GM12878 (cell line): ENCODE data around the gene TSHB. TPM values are rescaled to one million over a fixed set of nuclear protein-coding genes. Genes with fewer than 3 reads are reported as not detected.

Source experiments
- ATAC-seq: fragments of 200-7000 bp; cut with Tn5 transposase; 3 replicates; pipeline ENCODE4 v1.9.1; 2020; ENCODE audit warnings: mild to moderate bottlenecking, moderate library complexity
- BruUV-seq: library from RNA; stranded (reverse); fragments of 400-500 nt; replicated peaks from 2 replicates; lab custom pipeline; 2021; lab: Mats Ljungman, UMichigan
- CTCF ChIA-PET: fragments of 300-600 bp; sonication (Branson Sonifier 250); formaldehyde crosslinking; extraction: SDS; loops from one replicate; lab custom pipeline; 2021; ENCODE audit warnings: inconsistent platforms; lab: Yijun Ruan, JAX
- POLR2A ChIA-PET: fragments of 350-600 bp; formaldehyde crosslinking; extraction: SDS; loops from one replicate; lab custom pipeline; 2021; ENCODE audit warnings: inconsistent platforms; lab: Charles Lee
- RAD21 ChIA-PET: fragments of 300-600 bp; sonication (Branson Sonifier 250); formaldehyde crosslinking; loops from one replicate; lab custom pipeline; 2023; ENCODE audit warnings: antibody characterized with exemption; ENCODE audit not compliant: unreplicated experiment; lab: Charles Lee
- SMC1A ChIA-PET: fragments of 300-600 bp; sonication (Branson Sonifier 250); formaldehyde crosslinking; loops from one replicate; lab custom pipeline; 2023; ENCODE audit not compliant: unreplicated experiment, uncharacterized antibody; lab: Charles Lee
- DNase-seq: peaks from one replicate; pipeline ENCODE4 v3.0.0-alpha.2; 2011; ENCODE audit warnings: low read depth, low spot score
- FAIRE-seq: peaks from 3 replicates; lab custom pipeline; 2011; peaks lifted over from hg19 to GRCh38; lab: Jason Lieb, UNC
- H2AFZ ChIP-seq: 2 replicates; pipeline ENCODE4 v1.6.0; 2011; ENCODE audit warnings: low read depth, low read length, control low read depth; ENCODE audit not compliant: control insufficient read depth
- H3K27ac ChIP-seq: 2 replicates; pipeline ENCODE4 v1.5.1; 2011; ENCODE audit warnings: control low read depth; ENCODE audit not compliant: control insufficient read depth, insufficient read depth
- H3K27me3 ChIP-seq, 2 experiments: replicated peaks in 1 of 2; 2 replicates each; pipeline versions ENCODE4 v1.6.0 to v1.6.1; 2011; ENCODE audit warnings: low read length in 1 of 2; ENCODE audit not compliant: control insufficient read depth in 2 of 2, insufficient read depth in 2 of 2
- H3K36me3 ChIP-seq, 2 experiments: 2 replicates each; pipeline ENCODE4 v1.5.1; 2011; ENCODE audit warnings: low read length in 1 of 2; ENCODE audit not compliant: control insufficient read depth in 2 of 2, insufficient read depth in 2 of 2
- H3K4me1 ChIP-seq: 2 replicates; pipeline ENCODE4 v1.6.1; 2011; ENCODE audit warnings: mild to moderate bottlenecking, low read length, moderate library complexity, mixed read lengths; ENCODE audit not compliant: control insufficient read depth, insufficient read depth
- H3K4me2 ChIP-seq: 2 replicates; pipeline ENCODE4 v1.6.0; 2011; ENCODE audit warnings: control low read depth; ENCODE audit not compliant: control insufficient read depth, insufficient read depth
- H3K4me3 ChIP-seq: fragments of 200-600 bp; sonication (generic); 2 replicates; pipeline ENCODE4 v1.5.1; 2016
- H3K79me2 ChIP-seq: 2 replicates; pipeline ENCODE4 v1.6.0; 2011; ENCODE audit warnings: low read length; ENCODE audit not compliant: control insufficient read depth, insufficient read depth
- H3K9ac ChIP-seq: 2 replicates; pipeline ENCODE4 v1.8.0; 2011; ENCODE audit warnings: low read length, control low read depth, mixed read lengths; ENCODE audit not compliant: control insufficient read depth, insufficient read depth
- H3K9me3 ChIP-seq: replicated peaks from 3 replicates; pipeline ENCODE4 v1.5.1; 2011; ENCODE audit warnings: mild to moderate bottlenecking, low read length; ENCODE audit not compliant: control insufficient read depth, insufficient read depth
- H4K20me1 ChIP-seq: 2 replicates; pipeline ENCODE4 v1.6.0; 2011; ENCODE audit not compliant: control insufficient read depth, insufficient read depth
- ATF7 ChIP-seq: fragments of 450-650 bp; IDR thresholded peaks from 2 replicates; pipeline ENCODE4 v1.6.1; 2016; ENCODE audit warnings: low read depth, mild to moderate bottlenecking
- BACH1 ChIP-seq: fragments of 450-650 bp; IDR thresholded peaks from 2 replicates; pipeline ENCODE4 v1.6.1; 2017; ENCODE audit warnings: mild to moderate bottlenecking, borderline replicate concordance
- BRCA1 ChIP-seq: IDR thresholded peaks from 2 replicates; pipeline ENCODE4 v1.6.1; 2011; ENCODE audit warnings: low read depth, low read length, improper control_type of control experiment
- NBN ChIP-seq: fragments of 450-650 bp; IDR thresholded peaks from 2 replicates; pipeline ENCODE4 v1.6.1; 2016
- NR2C2 ChIP-seq: IDR thresholded peaks from 2 replicates; pipeline ENCODE4 v1.6.1; 2011; ENCODE audit warnings: borderline replicate concordance, low read depth; ENCODE audit not compliant: control insufficient read depth, insufficient read length
- NR2F1 ChIP-seq: fragments of 450-650 bp; conservative IDR thresholded peaks from 2 replicates; pipeline ENCODE4 v1.6.1; 2017; ENCODE audit warnings: mild to moderate bottlenecking
- RCOR1 ChIP-seq: conservative IDR thresholded peaks from 2 replicates; pipeline ENCODE4 v1.6.1; 2012; ENCODE audit warnings: low read depth, low read length, improper control_type of control experiment
- SIX5 ChIP-seq: IDR thresholded peaks from 2 replicates; pipeline ENCODE4 v1.6.1; 2011; ENCODE audit warnings: mild to moderate bottlenecking, low read depth, low read length, moderate library complexity; ENCODE audit not compliant: severe bottlenecking
- SMARCA5 ChIP-seq: fragments of 450-650 bp; IDR thresholded peaks from 2 replicates; pipeline ENCODE4 v1.6.1; 2017; ENCODE audit warnings: mild to moderate bottlenecking
- SPI1 ChIP-seq: IDR thresholded peaks from 2 replicates; pipeline ENCODE4 v1.6.1; 2011; ENCODE audit warnings: low read depth, mild to moderate bottlenecking, low read length, moderate library complexity, borderline replicate concordance; ENCODE audit not compliant: insufficient read depth
- STAT1 ChIP-seq: fragments of 450-650 bp; conservative IDR thresholded peaks from 2 replicates; pipeline ENCODE4 v1.6.1; 2014; ENCODE audit warnings: antibody characterized with exemption, mild to moderate bottlenecking
- ZNF207 ChIP-seq: fragments of 450-650 bp; IDR thresholded peaks from 2 replicates; pipeline ENCODE4 v1.6.1; 2014; ENCODE audit warnings: antibody characterized with exemption, mild to moderate bottlenecking, borderline replicate concordance
- WGBS: methylation state at CpG from one replicate; pipeline ENCODE4 v1.1.6; 2016; ENCODE audit warnings: low lambda C conversion rate; ENCODE audit not compliant: insufficient replicate concordance, insufficient coverage; ENCODE audit errors: missing lambda C conversion rate; 5-methylcytosine and 5-hydroxymethylcytosine counted together
- in situ Hi-C: fragments of 300-500 bp; cut with MboI; formaldehyde crosslinking; loops from 9 replicates; pipeline ENCODE4 v1.14.3; 2018; ENCODE audit warnings: mixed read lengths
- intact Hi-C: fragments of 100-400 bp; cut with micrococcal nuclease; formaldehyde crosslinking; loops from one replicate; pipeline ENCODE4 v1.14.2; 2022; ENCODE audit not compliant: unreplicated experiment
- polyA plus RNA-seq, 11 experiments: library from polyadenylated mRNA; depleted of rRNA in 4 of 11; unstranded in 6 of 11; stranded (reverse) in 5 of 11; fragments of >200 nt; fragmentation: Nextera tagmentation in 4 of 11; fragmentation: Illumina TruSeq in 1 of 11; extraction: Ambion mirVana in 4 of 11; extraction: Trizol in 1 of 11; gene quantifications; 1 replicate in 1 of 11; 2 replicates in 10 of 11; pipeline versions ENCODE4 v1.2.1 to v1.2.3, GENCODE V29; 2011 to 2016; ENCODE audit warnings: inconsistent platforms in 2 of 11, missing spikeins in 2 of 11, low read depth in 1 of 11
- total RNA-seq, 4 experiments: library from RNA; depleted of rRNA in 3 of 4; stranded (reverse); fragments of >200 nt in 3 of 4; fragmentation: Illumina TruSeq in 1 of 4; extraction: Trizol in 1 of 4; gene quantifications; 2 replicates each; pipeline versions ENCODE4 v1.2.1 to v1.2.3, GENCODE V29; 2013 to 2021
- TF ChIP-seq, protein P1 (sequence below): fragments of 450-650 bp; IDR thresholded peaks from 2 replicates; pipeline ENCODE4 v1.6.1; 2016; ENCODE audit warnings: mild to moderate bottlenecking
- TF ChIP-seq, protein P2 (sequence below): fragments of 450-650 bp; IDR thresholded peaks from 2 replicates; pipeline ENCODE4 v1.6.1; 2017; ENCODE audit warnings: borderline replicate concordance
- TF ChIP-seq, protein P3 (sequence below): IDR thresholded peaks from 2 replicates; pipeline ENCODE4 v1.6.1; 2011; ENCODE audit warnings: low read depth, low read length, improper control_type of control experiment, borderline replicate concordance
- TF ChIP-seq, protein P4 (sequence below): IDR thresholded peaks from 2 replicates; pipeline ENCODE4 v1.6.1; 2012; ENCODE audit warnings: low read depth, low read length, improper control_type of control experiment

TSHB gene
- total and polyA plus RNA-seq, 10 of the 15 experiments (the other 5 are each of a cell fraction or from before 2014, with no cell fraction given): not detected

DNA sequence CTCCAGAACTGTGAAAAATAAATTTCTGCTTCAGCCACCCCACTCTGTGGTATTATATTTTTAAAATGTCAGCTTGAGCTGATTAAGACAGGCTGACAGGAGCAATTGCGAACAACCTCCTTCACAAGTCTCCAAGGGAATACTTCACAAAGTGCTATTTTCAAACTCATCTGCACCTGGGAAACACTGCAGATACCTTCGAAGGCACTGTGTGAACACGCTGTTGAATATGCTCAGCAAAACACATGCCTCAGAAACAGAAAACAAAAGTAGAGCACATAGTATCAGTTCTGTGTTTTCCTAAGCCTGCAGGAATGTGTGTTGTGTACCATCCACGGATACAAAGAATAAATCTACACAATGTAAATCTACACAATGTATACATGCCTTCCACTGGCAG lies 49.1 kb downstream of the TSHB start:
- H3K4me3 ChIP-seq: no peak overlapping the region
- POLR2A ChIA-PET: interaction anchor here (0.9 to 1.8 kb wide), 2 partner anchors 9 to 11 kb away, joined by 4 read pairs; partner anchors contain the start of gene TSPAN2
- 51% methylated on average over 4 of the region's 4 CpGs for WGBS
- H3K9ac ChIP-seq: no peak overlapping the region
- no peak overlapping the region for H3K4me2 ChIP-seq
- H2AFZ ChIP-seq: no peak overlapping the region
- no peaks in the 10 kb centered on the region for H3K36me3 ChIP-seq
- H3K27me3 ChIP-seq: no peaks in the 10 kb centered on the region; a peak in 1 of 4 replicates
- CTCF ChIA-PET: interaction anchor here (1.1 to 1.8 kb wide), 4 partner anchors 9 to 33 kb away, joined by 5 to 11 read pairs (median 7); no protein-coding TSS in a partner anchor
- ATAC-seq (no peak), DNase-seq (no peak), FAIRE-seq (no peak)
- no peaks in the 10 kb centered on the region for H3K4me1 ChIP-seq
- SMC1A ChIA-PET: interaction anchor here (1.8 to 11.4 kb wide), 4 partner anchors 9 to 18 kb away, joined by 5 to 77 read pairs (median 11); no protein-coding TSS in a partner anchor
- BruUV-seq: no TSS peak
- H3K9me3 ChIP-seq: no peaks in the 10 kb centered on the region
- intact Hi-C loops (no loop called here), in situ Hi-C loops (no loop called here)
- H4K20me1 ChIP-seq: no peaks in the 10 kb centered on the region
- no peaks in the 10 kb centered on the region for H3K79me2 ChIP-seq
- no peak overlapping the region for H3K27ac ChIP-seq
- RAD21 ChIA-PET: interaction anchor here (1.2 to 1.3 kb wide), 2 partner anchors 9 to 26 kb away, joined by 4 read pairs; no protein-coding TSS in a partner anchor
- TF ChIP-seq SPI1 (no peak), NBN (no peak), RCOR1 (no peak), SIX5 (no peak), NR2C2 (no peak), ATF7 (no peak), ZNF207 (no peak), SMARCA5 (no peak), NR2F1 (no peak), STAT1 (no peak), BACH1 (no peak), BRCA1 (no peak)
- TF ChIP-seq, protein P1, sequence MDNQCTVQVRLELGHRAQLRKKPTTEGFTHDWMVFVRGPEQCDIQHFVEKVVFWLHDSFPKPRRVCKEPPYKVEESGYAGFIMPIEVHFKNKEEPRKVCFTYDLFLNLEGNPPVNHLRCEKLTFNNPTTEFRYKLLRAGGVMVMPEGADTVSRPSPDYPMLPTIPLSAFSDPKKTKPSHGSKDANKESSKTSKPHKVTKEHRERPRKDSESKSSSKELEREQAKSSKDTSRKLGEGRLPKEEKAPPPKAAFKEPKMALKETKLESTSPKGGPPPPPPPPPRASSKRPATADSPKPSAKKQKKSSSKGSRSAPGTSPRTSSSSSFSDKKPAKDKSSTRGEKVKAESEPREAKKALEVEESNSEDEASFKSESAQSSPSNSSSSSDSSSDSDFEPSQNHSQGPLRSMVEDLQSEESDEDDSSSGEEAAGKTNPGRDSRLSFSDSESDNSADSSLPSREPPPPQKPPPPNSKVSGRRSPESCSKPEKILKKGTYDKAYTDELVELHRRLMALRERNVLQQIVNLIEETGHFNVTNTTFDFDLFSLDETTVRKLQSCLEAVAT: no peak
- TF ChIP-seq, protein P2, sequence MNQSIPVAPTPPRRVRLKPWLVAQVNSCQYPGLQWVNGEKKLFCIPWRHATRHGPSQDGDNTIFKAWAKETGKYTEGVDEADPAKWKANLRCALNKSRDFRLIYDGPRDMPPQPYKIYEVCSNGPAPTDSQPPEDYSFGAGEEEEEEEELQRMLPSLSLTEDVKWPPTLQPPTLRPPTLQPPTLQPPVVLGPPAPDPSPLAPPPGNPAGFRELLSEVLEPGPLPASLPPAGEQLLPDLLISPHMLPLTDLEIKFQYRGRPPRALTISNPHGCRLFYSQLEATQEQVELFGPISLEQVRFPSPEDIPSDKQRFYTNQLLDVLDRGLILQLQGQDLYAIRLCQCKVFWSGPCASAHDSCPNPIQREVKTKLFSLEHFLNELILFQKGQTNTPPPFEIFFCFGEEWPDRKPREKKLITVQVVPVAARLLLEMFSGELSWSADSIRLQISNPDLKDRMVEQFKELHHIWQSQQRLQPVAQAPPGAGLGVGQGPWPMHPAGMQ: no peak
- TF ChIP-seq, protein P3, sequence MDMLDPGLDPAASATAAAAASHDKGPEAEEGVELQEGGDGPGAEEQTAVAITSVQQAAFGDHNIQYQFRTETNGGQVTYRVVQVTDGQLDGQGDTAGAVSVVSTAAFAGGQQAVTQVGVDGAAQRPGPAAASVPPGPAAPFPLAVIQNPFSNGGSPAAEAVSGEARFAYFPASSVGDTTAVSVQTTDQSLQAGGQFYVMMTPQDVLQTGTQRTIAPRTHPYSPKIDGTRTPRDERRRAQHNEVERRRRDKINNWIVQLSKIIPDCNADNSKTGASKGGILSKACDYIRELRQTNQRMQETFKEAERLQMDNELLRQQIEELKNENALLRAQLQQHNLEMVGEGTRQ: no peak
- TF ChIP-seq, protein P4, sequence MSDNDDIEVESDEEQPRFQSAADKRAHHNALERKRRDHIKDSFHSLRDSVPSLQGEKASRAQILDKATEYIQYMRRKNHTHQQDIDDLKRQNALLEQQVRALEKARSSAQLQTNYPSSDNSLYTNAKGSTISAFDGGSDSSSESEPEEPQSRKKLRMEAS: no peak
